Peyer's patch (tissue), 4 donors: ENCODE data around the gene NCF2. TPM values are rescaled to one million over a fixed set of nuclear protein-coding genes. Genes with fewer than 3 reads are reported as not detected.

Source experiments
- DNase-seq, 3 donors: peaks; one replicate each; pipeline ENCODE4 v3.0.0-alpha.2; 2017 to 2019
- H3K27ac ChIP-seq, 4 donors: fragments of 200-600 bp; sonication (generic); one replicate each; pipeline ENCODE4 v1.5.1; 2016 to 2019
- H3K27me3 ChIP-seq, 2 donors: fragments of 200-600 bp; sonication (generic); one replicate each; pipeline ENCODE4 v1.5.1; 2019
- H3K36me3 ChIP-seq, 3 donors: fragments of 200-600 bp; sonication (generic); one replicate each; pipeline ENCODE4 v1.5.1; 2016 to 2019
- H3K4me1 ChIP-seq, 4 donors: fragments of 200-600 bp; sonication (generic); one replicate each; pipeline ENCODE4 v1.5.1; 2016 to 2019
- H3K4me3 ChIP-seq, 4 donors: fragments of 200-600 bp; sonication (generic); 1 replicate in 3 of 4; 2 replicates in 1 of 4; pipeline ENCODE4 v1.5.1; 2016 to 2019; ENCODE audit warnings: mild to moderate bottlenecking in 1 of 4
- H3K9me3 ChIP-seq, 4 donors: fragments of 200-600 bp; sonication (generic); one replicate each; pipeline ENCODE4 v1.5.1; 2016 to 2019; ENCODE audit warnings: mild to moderate bottlenecking in 1 of 4
- POLR2A ChIP-seq, 2 donors: fragments of 450-650 bp; IDR thresholded peaks; one replicate each; pipeline ENCODE4 v1.5.1; 2017; ENCODE audit warnings: antibody characterized with exemption in 2 of 2, mild to moderate bottlenecking in 2 of 2, moderate library complexity in 2 of 2
- total RNA-seq, 4 donors: library from RNA; depleted of rRNA; stranded (reverse); fragments of >200 nt; gene quantifications; one replicate each; pipeline ENCODE4 v1.1.0, GENCODE V29; 2016
- TF ChIP-seq, protein P1 (sequence below), 6 experiments: fragments of 450-650 bp in 4 of 6; fragments of 200-600 bp in 2 of 6; sonication (generic) in 1 of 6; IDR thresholded peaks; one replicate each; pipeline ENCODE4 v1.5.1; 2017 to 2019; ENCODE audit warnings: antibody characterized with exemption in 6 of 6, mild to moderate bottlenecking in 3 of 6, moderate library complexity in 1 of 6

NCF2 gene
- total RNA-seq, 4 donors from 2014 or later: 1.6 to 13.2 (median 5.6) TPM

DNA sequence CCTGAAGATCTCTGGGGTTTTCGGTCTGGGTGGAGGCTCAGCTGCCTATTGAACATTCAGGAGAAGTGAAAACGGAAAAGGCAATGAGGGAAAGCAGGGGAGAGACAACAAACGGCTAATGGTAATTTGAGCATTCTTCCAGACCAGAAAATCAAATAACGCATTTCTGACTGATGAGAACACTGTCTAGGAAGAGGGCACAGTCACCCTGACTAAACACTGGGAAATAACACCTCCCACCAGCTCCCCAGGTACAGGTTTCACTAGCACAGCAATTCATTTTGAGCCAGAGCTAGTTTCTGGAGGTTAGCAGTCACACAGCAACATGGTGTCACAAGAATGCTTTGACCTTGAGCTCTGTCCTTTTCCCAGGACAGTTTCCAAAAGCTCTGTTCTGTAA, 21.1 kb downstream of the NCF2 start:
- Histone ChIP-seq H3K9me3 (no peaks in the 10 kb centered on the region), H3K4me3 (no peak overlapping the region), H3K36me3 (no peaks in the 10 kb centered on the region), H3K4me1 (peaks cover 0 to 8% (median 5%) of the 10 kb centered on the region in 4 donors), H3K27me3 (no peaks in the 10 kb centered on the region), H3K27ac (no peak overlapping the region)
- no peak for TF ChIP-seq POLR2A (IDR thresholded peaks at IDR 0.05)
- TF ChIP-seq, protein P1, sequence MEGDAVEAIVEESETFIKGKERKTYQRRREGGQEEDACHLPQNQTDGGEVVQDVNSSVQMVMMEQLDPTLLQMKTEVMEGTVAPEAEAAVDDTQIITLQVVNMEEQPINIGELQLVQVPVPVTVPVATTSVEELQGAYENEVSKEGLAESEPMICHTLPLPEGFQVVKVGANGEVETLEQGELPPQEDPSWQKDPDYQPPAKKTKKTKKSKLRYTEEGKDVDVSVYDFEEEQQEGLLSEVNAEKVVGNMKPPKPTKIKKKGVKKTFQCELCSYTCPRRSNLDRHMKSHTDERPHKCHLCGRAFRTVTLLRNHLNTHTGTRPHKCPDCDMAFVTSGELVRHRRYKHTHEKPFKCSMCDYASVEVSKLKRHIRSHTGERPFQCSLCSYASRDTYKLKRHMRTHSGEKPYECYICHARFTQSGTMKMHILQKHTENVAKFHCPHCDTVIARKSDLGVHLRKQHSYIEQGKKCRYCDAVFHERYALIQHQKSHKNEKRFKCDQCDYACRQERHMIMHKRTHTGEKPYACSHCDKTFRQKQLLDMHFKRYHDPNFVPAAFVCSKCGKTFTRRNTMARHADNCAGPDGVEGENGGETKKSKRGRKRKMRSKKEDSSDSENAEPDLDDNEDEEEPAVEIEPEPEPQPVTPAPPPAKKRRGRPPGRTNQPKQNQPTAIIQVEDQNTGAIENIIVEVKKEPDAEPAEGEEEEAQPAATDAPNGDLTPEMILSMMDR (IDR thresholded peaks at IDR 0.05): no peak
- no peak for DNase-seq

DNA sequence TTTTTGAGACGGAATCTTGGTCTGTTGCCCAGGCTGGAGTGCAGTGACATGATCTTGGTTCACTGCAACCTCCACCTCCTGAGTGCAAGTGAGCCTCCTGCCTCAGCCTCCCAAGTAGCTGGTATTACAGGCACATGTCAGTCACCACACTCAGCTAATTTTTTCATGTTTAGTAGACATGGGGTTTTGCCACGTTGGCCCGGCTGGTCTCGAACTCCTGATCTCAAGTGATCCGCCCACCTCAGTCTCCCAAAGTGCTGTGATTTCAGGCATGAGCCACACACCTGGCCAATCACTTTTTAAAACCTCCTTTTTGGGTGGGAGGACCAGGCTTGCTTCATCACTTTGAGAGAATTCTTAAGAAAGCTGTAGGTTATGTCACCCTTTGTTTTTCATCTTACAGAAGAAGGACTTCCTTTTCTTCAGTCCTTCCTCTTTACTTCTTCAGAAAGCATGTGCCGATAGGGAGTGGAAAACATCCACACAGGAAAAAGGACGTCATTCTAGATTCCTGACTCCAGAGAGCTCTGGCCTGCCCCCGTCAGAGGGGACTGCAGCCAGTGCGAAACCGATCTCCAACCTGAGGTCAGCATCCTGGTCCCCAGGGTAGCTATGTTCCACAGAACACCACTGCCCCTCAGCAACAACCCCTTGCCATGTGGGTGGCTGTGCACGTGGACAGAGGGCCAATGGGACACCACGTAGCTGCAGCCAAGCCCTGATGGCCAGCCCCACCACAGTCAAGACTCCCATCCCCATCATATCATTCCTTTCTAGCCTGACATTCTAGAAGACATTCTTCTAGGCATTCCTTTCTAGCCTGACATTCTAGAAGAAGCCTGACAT, 21.9 kb downstream of the NCF2 start:
- no peak for DNase-seq
- no peak overlapping the region for H3K4me3 ChIP-seq
- TF ChIP-seq, protein P1 (IDR thresholded peaks at IDR 0.05): no peak
- no peak for TF ChIP-seq POLR2A (IDR thresholded peaks at IDR 0.05)
- no peaks in the 10 kb centered on the region for H3K27me3 ChIP-seq
- peaks cover 0 to 8% (median 5%) of the 10 kb centered on the region in 4 donors for H3K4me1 ChIP-seq
- no peaks in the 10 kb centered on the region for H3K9me3 ChIP-seq
- H3K36me3 ChIP-seq: no peaks in the 10 kb centered on the region
- H3K27ac ChIP-seq: no peak overlapping the region

DNA sequence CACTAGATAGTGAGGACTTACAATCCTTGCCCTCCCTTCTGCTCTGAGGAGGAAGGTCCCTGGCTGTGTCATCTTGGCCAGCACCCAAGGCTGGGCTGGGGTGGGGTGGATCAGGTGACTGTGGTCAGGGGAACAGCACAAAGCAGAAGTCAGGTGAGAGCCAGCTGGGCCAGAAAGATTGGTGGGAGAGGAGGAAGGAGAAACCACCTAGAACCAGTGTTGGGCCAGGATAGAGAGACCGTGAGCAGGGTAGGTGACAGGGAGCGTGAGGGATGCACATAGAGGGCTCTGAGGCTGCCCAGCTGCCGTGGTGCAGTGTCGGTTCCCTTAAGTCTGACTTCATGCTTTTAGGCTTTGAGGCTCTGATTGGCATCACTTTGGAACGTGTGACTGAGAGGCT, 22.7 kb downstream of the NCF2 start:
- Histone ChIP-seq H3K27ac (no peak overlapping the region), H3K9me3 (no peaks in the 10 kb centered on the region), H3K27me3 (no peaks in the 10 kb centered on the region), H3K4me3 (no peak overlapping the region), H3K36me3 (no peaks in the 10 kb centered on the region), H3K4me1 (peaks cover 0 to 8% (median 5%) of the 10 kb centered on the region in 4 donors)
- peak in 2 of 3 donors; percentile 78 to 80 for DNase-seq
- TF ChIP-seq, protein P1 (IDR thresholded peaks at IDR 0.05): no peak
- no peak for TF ChIP-seq POLR2A (IDR thresholded peaks at IDR 0.05)

DNA sequence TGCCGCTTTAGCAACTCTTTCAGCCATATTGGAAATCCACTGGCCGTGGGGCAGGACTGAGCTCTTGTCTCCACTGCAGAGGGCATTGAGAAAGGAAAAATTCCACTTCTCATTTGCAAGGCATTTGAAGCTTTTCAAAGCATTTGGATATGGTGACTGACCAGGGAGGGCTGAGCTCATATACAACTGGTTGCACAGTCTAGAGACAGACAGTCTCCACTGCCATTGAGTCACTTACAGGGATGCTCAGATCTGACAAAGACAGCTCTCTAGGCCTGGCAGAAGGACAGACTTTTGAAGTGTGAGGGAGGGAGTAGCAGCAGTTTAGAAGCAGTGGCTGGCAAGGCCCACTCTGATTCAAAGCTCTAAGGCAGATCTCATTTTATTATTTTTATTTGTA, 24.2 kb downstream of the NCF2 start:
- no peak for DNase-seq
- H3K27ac ChIP-seq: no peak overlapping the region
- TF ChIP-seq, protein P1 (IDR thresholded peaks at IDR 0.05): no peak
- TF ChIP-seq POLR2A (IDR thresholded peaks at IDR 0.05): no peak
- no peaks in the 10 kb centered on the region for H3K27me3 ChIP-seq
- H3K9me3 ChIP-seq: no peaks in the 10 kb centered on the region
- no peaks in the 10 kb centered on the region for H3K36me3 ChIP-seq
- peaks cover 0 to 8% (median 5%) of the 10 kb centered on the region in 4 donors for H3K4me1 ChIP-seq
- no peak overlapping the region for H3K4me3 ChIP-seq

DNA sequence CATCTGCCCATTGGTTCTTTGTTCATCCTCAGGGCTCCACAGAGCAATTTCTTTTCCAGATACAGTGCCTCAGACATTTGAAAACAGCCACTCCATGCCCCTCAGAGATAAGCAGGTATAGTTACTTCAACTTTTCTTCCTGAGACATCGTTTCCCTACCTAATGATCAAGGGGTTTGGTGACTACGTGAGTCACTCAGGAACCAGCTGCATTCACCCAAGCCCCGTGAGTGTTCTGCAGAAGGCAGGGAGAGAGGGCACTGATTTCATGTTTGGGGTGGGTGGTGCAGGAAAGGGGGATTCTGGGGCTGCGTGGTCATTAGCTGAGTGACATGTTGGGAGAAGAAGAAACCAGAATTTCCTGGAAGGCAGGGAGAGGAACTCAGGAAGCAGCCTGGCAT, 25.0 kb downstream of the NCF2 start:
- no peaks in the 10 kb centered on the region for H3K36me3 ChIP-seq
- no peak overlapping the region for H3K4me3 ChIP-seq
- no peak for DNase-seq
- no peaks in the 10 kb centered on the region for H3K9me3 ChIP-seq
- no peak overlapping the region for H3K27ac ChIP-seq
- TF ChIP-seq, protein P1 (IDR thresholded peaks at IDR 0.05): no peak
- TF ChIP-seq POLR2A (IDR thresholded peaks at IDR 0.05): no peak
- peaks cover 0 to 8% (median 5%) of the 10 kb centered on the region in 4 donors for H3K4me1 ChIP-seq
- no peaks in the 10 kb centered on the region for H3K27me3 ChIP-seq
